Measurements from ENCODE around the gene HTATIP2. TPM values are rescaled to one million over a fixed set of nuclear protein-coding genes. Genes with fewer than 3 reads are reported as not detected.
A peak's percentile ranks its signal among the peaks of the same experiment; 100 is the strongest.

Gene HTATIP2
- total RNA-seq, 1 experiment from 2014 or later: 43.4 TPM

GRCh38 chr11:20362481-20362880 lies 1.0 kb upstream of the HTATIP2 start:
- no peak for TF ChIP-seq RAD21 (IDR thresholded peaks at IDR 0.05; ENCODE audit: low read depth)
- TF ChIP-seq ATF3 (IDR thresholded peaks at IDR 0.05): no peak
- TF ChIP-seq EGR1 (IDR thresholded peaks at IDR 0.05; ENCODE audit: low read depth): no peak
- no peak for TF ChIP-seq POLR2A (IDR thresholded peaks at IDR 0.05; ENCODE audit: borderline replicate concordance, extremely low read depth, insufficient read depth, insufficient read length)
- no peak for TF ChIP-seq MAX (IDR thresholded peaks at IDR 0.05)
- no peak for TF ChIP-seq EZH2phosphoT487 (IDR thresholded peaks at IDR 0.05; ENCODE audit: borderline replicate concordance)
- no peak for TF ChIP-seq CBX3 (IDR thresholded peaks at IDR 0.05; ENCODE audit: low read depth)
- no peak for TF ChIP-seq ZFX (IDR thresholded peaks at IDR 0.05)
- TF ChIP-seq YY1 (IDR thresholded peaks at IDR 0.05; ENCODE audit: extremely low read depth, insufficient replicate concordance, low read depth, low read length): no peak
- no peak for TF ChIP-seq SP1 (IDR thresholded peaks at IDR 0.05; ENCODE audit: low read depth)
- TF ChIP-seq TCF7L2 (IDR thresholded peaks at IDR 0.05; ENCODE audit: borderline replicate concordance, extremely low read depth, insufficient read depth, insufficient read length): no peak
- no peak for TF ChIP-seq REST (IDR thresholded peaks at IDR 0.05; ENCODE audit: low read depth)
- no peak for TF ChIP-seq POLR2AphosphoS5 (IDR thresholded peaks at IDR 0.05; ENCODE audit: low read depth, low read length)
- no peak for TF ChIP-seq CEBPB (IDR thresholded peaks at IDR 0.05; ENCODE audit: low read depth)
- Histone ChIP-seq H3K27me3 (ENCODE audit: insufficient read depth, low read length) (no peaks in the 10 kb centered on the region), H3K9ac (ENCODE audit: low read length) (no peak overlapping the region), H3K79me2 (ENCODE audit: insufficient read depth, low read length) (peaks cover 12% of the 10 kb centered on the region; the same call in 1 of the 2 replicates), H3K4me3 (replicated peaks in 1 of 2; ENCODE audit: low read depth in 1 of 2, low read length in 2 of 2) (no peak overlapping the region), H3K9me2 (ENCODE audit: insufficient read depth) (no peaks in the 10 kb centered on the region), H2AFZ (ENCODE audit: low read depth, low read length, poor library complexity, severe bottlenecking) (peak overlapping the region; percentile 68), H3K27ac (ENCODE audit: low read depth, low read length) (no peak overlapping the region), H3K4me2 (ENCODE audit: low read length) (no peak overlapping the region), H3K9me3 (ENCODE audit: control insufficient read depth in 1 of 2, insufficient read depth in 1 of 2, low read depth in 1 of 2, low read length in 2 of 2) (no peaks in the 10 kb centered on the region), H4K20me1 (ENCODE audit: insufficient read depth) (no peaks in the 10 kb centered on the region), H3K4me1 (ENCODE audit: control insufficient read depth in 1 of 2, insufficient read depth in 2 of 2, low read length in 2 of 2) (peaks cover 20 to 46% of the 10 kb centered on the region in 2 experiments), H3K36me3 (ENCODE audit: control insufficient read depth in 1 of 2, insufficient read depth in 2 of 2, low read length in 2 of 2) (no peaks in the 10 kb centered on the region)
- DNase-seq (ENCODE audit: low read depth, low spot score): no peak
- BruUV-seq (replicated peaks): no TSS peak
- RAD21 ChIA-PET (ENCODE audit: low non-redundant PET in 1 of 2, low total read pairs in 2 of 2, uncharacterized antibody in 2 of 2, unreplicated experiment in 2 of 2): no interaction called here
- CTCF ChIA-PET: interaction anchor here (2.8 kb wide), 1 partner anchor 8 kb away, joined by 15 read pairs; no protein-coding TSS in a partner anchor
- intact Hi-C loops (cut with micrococcal nuclease): no loop called here
- POLR2A ChIA-PET: no interaction called here
- no peak for ATAC-seq
